GM13976 (cell line): Measurements from ENCODE around the gene EPHB2.

Experiments used
- DNase-seq: peaks from one replicate; pipeline ENCODE4 v3.0.0; 2012; ENCODE audit warnings: low spot score
- CTCF ChIP-seq: IDR thresholded peaks from 2 replicates; pipeline ENCODE4 v1.5.1; 2012; ENCODE audit warnings: borderline replicate concordance, mild to moderate bottlenecking; ENCODE audit not compliant: insufficient read depth; ENCODE audit errors: extremely low read depth, missing control alignments, control extremely low read depth
- in situ Hi-C: fragments of 300-500 bp; cut with MboI; formaldehyde crosslinking; loops from one replicate; pipeline ENCODE4 v1.12.0; 2022; ENCODE audit warnings: low sequenced_read_pairs, mixed read lengths, inconsistent platforms; ENCODE audit not compliant: unreplicated experiment

EPHB2 gene

GRCh38 chr1:22774833-22775182 lies 64.2 kb downstream of the EPHB2 start:
- TF ChIP-seq CTCF: no peak
- in situ Hi-C loops: no loop called here
- DNase-seq: no peak

GRCh38 chr1:22775478-22775877 lies 64.8 kb downstream of the EPHB2 start:
- in situ Hi-C loops: no loop called here
- no peak for DNase-seq
- no peak for TF ChIP-seq CTCF

DNA sequence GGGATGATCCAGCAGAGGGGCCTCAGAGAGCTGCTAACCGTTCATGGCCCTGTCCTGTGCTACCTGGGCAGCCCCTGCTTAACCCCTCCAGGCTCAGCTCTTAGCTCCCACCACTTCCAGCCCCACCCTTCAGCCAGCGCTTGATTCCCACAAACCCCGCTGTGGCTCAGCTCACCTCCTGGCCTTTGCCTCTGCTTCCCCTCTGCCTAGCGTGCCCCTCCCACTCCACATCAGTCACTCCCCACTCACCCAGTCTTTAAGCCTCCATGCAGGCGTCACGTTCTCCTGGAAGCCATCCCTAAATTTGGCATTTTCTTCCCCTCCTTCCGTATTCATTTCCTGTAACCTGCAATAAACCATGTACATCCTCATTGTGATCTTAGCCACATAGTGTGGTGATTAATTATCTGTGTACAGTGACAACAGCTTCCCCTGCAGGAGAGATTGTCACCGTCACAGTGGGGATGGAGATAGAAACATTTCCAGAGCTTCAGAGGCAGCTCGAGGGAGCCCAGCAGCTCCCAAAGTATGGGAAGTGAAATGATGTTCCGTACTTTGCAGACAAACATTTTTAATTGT lies 65.5 kb downstream of the EPHB2 start:
- in situ Hi-C loops: no loop called here
- TF ChIP-seq CTCF: no peak
- DNase-seq: no peak

DNA sequence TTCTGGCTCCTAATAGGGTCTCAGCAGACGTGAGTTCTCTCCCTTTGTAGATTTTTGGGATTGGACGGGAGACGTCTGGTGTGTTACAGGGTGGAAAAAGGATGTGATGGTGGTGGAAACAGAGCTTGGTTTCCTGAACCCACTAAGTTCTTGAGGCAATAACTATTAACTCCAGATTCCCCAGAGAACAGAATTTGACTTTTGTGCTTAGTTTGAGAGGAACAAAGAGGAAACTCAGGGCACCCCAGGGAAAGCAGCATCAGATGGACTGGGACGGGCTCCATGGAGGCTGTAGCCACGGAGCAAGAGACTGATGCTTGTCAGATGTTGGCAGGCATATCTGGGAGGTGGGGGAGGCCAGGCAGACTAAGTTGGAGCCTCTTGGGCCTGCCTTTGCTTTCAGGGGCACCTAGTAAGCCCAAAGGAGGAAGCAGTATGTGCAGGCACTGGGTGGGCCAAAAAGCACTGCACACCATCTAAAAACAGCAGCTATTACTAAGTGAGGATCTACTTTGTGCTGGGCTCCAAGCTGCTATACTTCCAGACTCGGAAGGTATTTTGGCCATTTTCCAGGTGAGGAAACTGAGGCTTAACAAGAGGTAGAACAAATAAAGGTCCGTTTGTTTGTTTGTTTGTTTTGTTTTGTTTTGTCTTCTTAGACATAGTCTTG lies 66.9 kb downstream of the EPHB2 start:
- in situ Hi-C loops: no loop called here
- TF ChIP-seq CTCF: no peak
- DNase-seq: no peak

DNA sequence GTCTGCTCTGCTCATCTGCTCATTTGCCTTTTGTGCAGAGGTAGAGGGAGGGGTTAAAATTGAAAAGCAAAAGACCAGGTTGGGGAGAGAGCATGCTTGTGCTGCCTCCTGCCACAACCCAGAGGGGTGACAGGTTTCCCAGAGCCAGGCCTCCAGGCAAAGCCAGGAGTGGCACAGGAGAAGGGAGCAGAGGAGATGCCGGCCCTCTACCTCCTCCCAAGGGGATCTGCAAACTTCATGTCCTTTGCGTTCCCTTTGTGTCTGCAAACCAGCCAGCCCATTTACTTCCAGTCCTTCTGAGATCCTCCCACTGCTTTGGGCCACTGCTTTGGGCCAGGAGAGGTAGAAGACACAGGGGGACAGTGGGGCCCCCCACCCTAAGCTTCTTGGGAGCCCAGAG lies 67.8 kb downstream of the EPHB2 start:
- TF ChIP-seq CTCF: no peak
- in situ Hi-C loops: no loop called here
- no peak for DNase-seq

DNA sequence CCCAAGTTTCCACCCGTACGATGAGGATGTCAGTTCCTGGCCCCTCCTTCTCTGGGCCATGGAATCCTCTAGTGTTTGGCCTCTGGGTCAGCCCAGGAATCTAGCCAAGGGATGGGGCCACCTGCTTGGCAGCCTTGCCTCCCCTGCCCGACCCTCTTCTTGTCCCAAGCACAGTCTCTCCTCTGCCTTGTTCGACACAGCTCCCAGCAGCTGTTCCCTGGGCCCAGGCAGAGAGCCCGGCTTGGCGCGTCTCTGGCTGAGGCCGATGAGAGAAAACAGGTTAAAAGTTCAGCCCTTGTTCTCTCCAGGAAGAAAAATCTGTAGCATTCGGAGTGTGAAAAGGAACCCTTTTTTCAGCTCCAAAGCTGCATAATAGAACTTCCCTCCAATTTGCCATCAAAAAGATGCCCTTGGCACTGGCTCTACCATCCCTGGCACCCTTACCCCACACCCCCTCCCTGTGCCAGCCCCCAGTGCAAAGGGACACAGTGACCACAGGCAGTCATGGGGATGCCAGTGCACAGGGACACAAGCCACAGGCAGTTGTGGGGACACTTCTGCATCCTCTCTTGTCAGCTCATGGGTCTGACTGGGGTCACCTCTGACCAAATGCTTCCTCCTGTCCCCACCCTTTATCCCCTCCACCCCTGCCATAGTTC lies 68.4 kb downstream of the EPHB2 start:
- no peak for TF ChIP-seq CTCF
- no peak for DNase-seq
- in situ Hi-C loops: no loop called here

DNA sequence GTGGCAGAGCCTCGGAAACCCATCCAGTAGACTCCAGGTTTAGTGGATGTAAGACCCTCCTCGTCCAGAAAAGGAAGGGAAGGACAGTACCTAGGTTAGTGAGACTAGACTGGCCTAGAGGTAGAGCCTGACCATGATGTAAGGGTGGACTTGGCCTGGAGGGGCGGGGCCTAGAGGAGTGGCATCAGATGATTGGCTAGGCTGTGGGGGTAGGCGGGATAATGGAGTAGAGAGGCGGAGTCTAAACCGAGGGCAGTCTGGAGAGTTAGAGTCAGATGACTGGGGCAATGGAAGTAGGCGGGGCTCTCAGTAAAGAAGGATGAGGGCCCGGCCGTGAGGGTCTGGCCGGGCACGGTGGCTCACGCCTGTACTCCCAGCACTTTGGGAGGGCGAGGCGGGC lies 70.1 kb downstream of the EPHB2 start:
- peak; percentile 52 for DNase-seq
- in situ Hi-C loops: no loop called here
- TF ChIP-seq CTCF: no peak
